B cell (primary cell): ENCODE results near the gene NR1H3.

Experiments used
- CTCF ChIP-seq: fragments of 200-600 bp; IDR thresholded peaks from one replicate; pipeline ENCODE4 v1.8.0; 2022; ENCODE audit warnings: antibody characterized with exemption, mild to moderate bottlenecking
- EZH2 ChIP-seq: IDR thresholded peaks from 2 replicates; pipeline ENCODE4 v1.6.1; 2012; ENCODE audit warnings: borderline replicate concordance, low read depth, mild to moderate bottlenecking, moderate library complexity, low read length; ENCODE audit not compliant: insufficient read depth, poor library complexity, severe bottlenecking

GRCh38 chr11:47269829-47270305 lies 12.1 kb downstream of the NR1H3 start, which contains the start of gene MADD:
- TF ChIP-seq CTCF (no peak), EZH2 (no peak)
